Occipital lobe (tissue), 2 donors: ENCODE measurements around the gene FAM43A. TPM values are rescaled to one million over a fixed set of nuclear protein-coding genes. Genes with fewer than 3 reads are reported as not detected.

Experiments used
- DNase-seq: peaks from one replicate; lab custom pipeline; 2025; lab: John Stamatoyannopoulos, UW
- total RNA-seq: library from RNA; depleted of rRNA; stranded (reverse); fragments of >200 nt; gene quantifications from one replicate; pipeline ENCODE4 v1.2.3, GENCODE V29; 2014

The FAM43A gene
- total RNA-seq, 1 donor from 2014 or later, result 5.3 TPM

DNA sequence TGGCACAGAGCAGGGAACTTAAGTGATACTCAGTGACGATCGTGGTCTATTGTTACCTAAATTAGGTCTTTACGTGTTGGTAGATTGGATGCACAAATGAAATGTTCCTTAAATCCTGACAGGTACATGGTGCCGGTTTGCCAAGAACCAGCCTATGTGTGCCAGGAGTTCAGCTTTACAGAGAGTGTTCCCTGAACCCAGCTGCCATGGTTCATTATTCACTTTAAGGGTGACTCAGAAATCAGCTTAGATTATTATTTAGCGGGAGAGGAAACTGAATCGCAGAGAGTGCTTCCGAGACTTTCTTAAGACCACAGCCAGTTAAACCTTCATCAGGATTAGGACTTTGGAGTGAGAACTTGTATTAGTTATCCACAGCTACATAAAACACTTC is 21.5 kb downstream of the FAM43A start:
- DNase-seq, result no peak

DNA sequence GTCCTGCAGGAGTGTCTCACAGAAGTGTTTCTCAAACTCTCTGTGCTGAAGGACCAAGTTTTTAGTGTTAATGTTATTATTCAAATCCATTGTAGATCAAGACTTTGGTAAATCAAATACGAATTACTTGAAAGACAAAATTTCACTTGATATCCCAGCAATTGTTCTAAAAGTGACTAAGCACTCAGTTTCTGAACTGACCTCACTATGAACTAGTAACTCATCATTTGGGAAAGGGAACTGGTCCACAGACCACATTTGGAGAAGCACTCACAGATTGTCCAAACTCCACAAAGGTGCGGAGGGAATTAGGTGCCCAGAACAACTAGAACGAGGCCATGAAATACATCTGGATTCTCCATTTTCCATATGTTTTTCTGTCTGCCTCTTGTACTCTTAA is 25.6 kb downstream of the FAM43A start:
- no peak for DNase-seq

DNA sequence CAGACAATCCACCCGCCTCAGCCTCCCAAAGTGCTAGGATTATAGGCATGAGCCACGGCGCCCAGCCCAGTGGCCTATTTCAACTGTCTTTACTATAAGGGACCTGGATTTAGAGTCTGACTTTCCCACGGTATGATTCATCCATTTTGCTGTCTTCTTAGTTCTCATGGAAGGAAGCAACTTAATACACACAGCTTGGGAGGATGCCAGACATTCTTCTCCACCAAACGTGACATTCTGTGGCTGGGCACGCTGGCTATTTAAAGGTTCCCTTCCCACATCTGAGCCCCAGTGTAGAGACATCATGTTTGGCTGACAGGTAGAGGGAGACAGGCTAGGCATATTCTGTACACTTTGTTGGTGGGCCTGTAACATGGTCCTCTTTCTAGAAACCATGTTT is 26.2 kb downstream of the FAM43A start:
- DNase-seq, result no peak

DNA sequence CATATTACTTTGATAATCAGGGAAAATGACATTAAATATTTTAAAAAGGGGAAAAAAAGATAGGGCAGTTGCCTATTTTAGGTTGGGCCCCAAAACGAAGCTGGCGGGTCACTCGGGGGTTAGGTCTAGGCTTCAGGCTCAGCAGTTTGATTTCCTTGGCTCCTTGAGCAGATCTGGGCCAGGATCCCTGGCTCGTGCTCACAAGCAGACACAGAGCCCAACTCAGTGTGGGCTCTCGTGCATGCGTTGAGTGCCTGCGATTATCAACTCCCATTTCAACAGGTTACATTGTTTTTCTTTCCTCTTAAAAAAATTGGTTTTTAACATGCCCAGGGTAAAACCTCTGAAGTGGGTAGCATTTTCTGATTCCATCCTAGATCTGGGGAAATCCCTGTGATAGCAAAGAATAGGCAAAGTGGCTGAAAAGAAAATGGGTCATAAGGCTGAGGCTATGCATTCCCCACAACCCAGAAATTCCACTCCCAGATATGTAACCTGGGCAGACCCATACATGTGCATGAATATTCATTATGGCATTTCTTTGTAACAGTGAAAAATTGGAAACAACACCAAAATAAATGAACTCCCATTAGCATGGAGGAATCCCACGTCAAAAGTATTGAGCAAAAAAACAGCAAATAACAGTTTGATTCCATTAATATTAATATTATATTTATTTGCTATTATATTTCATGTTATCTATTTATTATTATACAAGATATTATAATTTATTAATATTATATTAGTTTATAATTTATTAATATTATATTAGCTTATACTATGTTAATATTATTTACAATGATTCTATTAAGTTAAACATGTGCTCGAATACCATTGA is 27.8 kb downstream of the FAM43A start:
- no peak for DNase-seq

DNA sequence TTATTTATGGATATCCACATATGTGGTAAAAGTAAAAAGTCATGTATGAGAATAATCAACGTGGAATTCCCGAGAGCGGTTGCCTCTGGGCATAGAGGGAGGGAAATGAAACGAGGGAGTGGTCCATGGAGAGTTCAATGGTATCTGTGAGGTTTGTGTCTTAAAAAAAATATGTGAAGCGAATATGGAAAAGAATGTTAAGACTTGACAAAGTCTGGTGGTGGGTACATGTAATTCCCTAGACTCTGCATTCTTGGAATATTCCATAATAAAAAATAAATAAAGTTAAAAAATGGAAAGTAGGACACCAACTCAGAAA is 28.4 kb downstream of the FAM43A start:
- no peak for DNase-seq

DNA sequence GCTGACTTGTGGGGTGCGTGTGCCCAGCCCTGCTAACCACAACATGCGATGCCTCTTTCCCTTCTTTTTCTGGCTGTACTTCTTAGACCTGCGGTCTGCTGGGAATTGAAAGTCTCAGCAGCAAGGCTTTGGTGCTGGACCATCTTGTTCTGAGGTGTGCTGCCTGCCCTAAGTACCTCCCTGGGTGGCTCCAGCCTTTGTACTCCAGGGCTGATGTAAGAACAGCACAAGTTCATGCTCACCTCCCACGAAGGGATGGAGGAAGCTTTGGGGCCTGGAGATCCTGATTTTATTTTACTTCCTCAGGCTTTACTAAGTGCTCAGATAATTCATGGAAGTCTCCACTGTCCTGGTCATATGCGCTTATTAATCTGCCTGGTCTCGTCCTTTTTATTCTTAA is 28.9 kb downstream of the FAM43A start:
- no peak for DNase-seq

DNA sequence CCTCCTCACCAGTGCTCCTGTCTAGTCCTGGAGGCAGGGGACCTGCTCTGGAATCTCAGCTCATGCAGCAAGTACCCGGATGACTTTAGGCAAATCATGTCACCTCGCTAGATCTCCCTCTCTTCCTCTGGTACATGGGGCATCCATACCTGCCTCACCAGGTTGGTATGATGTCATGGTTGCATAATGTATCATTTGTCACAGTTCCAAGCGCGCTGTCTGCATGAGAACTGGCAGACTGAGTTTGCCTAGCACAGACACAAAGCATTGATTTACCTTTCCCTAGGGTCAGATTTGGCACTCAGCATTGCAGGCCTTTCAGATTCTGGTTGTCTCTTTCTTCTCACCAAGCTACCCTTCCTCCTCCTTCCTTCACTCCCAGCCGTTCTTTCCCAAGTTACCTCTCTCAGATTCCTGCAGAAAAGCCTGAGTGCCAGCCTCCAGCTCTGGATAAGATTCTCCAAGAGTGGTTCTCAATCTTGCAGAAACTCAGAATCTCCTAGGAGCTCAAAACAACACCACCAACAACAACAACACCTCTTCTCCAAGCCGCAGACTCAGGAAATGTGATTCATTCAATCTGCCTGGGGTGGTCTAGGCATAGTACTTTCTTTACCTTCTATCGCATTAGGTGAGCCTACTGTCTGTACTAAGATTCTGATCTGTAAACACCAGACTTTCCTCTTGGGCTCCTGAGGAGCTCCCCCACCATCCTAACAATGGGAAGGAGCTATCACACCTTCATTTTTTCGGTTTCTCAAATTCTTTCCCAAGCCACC is 29.5 kb downstream of the FAM43A start:
- no peak for DNase-seq

DNA sequence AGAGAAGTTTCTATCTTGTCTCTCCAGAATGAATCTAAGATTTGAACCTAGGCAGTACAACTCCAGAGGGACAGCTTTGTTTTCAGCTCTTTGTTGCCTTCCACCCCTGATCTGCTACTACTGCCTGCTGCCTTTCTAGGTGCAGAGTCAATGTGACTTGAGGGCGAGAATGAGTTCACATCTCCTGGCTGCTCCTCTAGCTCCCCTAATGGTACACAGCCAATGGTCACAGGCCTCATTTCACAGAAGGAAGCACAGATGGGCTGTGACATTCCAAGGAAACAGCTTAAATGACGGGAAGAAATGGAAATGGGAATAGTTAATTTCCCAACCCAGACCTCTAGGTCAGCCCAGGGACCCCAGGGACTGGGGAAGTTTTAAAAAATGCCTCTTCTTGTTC is 32.4 kb downstream of the FAM43A start:
- DNase-seq, result no peak

DNA sequence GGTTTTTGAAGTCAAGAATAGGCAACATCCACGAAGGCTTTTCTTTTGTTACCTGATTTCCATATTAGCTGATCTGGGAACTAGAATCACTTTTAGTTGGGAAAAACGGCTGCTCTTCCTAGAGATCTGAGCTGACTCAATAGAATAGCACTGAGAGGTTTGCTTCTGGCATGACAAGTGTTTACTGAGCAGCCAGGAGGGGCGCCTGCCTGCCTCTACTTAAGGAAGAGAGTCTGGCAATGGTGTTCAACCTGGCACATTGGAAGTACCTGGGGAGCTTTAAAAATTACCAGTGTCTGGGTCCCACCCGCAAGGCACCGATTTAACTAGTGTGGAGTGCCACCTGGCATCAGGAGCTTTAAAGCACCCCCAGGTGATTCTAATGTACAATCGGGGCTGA is 34.4 kb downstream of the FAM43A start:
- DNase-seq, result no peak

DNA sequence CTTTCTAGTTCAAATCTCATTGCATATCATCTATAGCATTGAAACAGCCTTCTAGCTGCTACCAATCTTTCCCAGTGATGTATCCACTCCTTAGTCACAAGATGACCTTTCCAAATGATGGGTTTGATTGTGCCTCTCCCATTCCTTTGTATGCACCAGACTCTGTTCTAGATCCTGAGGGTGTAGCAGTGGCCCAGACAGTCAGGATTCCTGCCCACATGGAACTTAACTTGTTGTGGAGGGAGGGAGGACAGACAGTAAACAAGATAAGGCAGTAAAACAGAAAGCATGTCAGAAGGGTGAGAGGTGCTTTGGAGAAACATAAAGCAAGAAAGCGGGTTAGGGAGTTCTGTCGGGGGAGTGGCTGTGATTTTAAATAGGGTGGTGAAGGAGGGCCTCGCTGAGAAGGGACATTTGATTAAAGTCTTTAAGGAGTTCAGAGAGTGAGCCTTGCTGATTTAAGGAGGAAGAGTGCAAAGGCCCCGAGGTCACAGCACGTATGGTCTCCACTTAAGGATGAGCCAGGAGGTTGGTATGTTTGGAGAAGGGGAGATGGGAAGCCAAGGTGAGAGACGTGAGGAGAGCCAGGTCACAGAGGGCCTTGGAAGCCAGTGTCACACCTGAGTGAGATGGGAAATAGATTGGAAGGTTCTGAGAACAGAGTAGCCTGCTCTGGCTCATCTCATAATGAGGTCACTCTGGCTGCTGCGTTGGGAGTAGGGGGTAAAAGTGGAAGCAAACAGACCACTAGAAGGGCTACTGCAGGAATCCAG is 38.3 kb downstream of the FAM43A start:
- no peak for DNase-seq

DNA sequence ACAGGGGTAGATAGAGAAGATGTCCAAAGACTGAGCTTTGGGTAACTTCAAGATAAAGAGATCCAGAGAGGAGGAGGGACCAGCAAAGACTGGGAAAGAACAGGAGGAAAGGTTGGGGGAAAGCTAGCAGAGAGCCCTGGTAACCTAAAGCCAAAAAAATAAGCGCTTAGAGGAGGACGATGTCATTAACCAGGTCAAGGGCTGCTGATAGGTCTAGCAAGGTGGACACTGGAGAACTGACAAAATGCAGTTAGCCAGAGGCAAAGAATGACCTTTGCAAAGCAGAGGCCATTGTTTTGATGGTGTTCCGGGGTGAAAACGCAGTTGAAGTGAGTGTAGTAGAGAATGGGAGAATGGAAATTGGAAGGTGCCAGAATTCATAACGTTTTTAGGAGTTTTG is 39.7 kb downstream of the FAM43A start:
- DNase-seq, result no peak

DNA sequence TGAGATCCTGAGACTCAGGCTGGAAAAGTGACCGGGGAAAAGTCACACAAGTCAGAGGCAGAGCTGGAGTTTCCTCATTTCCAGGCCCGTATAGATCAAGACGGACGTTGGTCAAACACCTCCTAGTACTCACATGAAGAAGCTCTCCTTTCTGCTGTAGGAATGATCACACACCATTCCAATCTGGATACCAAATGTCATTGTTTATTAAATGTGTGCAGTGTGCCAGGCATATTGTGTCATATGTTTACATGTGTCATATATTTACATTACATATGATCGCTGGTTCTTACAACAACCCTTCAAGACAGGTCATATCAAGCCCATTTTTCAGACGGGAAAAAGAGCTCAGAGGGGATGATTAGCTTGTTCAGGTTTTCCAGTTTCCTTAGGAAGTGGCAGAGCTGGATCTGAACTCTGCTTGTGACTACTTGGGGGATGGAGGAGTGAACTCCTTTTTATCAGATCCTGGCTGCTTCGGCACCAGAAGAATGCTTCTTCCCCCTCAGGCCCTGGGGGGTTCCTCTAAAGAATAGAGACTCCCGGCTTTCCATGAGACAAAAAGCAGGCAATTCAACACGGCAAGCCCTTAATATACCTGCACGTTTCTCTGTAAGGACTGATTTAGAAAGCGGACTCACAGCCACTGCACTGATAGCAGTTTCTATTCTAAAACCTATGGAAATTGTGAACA is 41.9 kb downstream of the FAM43A start:
- no peak for DNase-seq

DNA sequence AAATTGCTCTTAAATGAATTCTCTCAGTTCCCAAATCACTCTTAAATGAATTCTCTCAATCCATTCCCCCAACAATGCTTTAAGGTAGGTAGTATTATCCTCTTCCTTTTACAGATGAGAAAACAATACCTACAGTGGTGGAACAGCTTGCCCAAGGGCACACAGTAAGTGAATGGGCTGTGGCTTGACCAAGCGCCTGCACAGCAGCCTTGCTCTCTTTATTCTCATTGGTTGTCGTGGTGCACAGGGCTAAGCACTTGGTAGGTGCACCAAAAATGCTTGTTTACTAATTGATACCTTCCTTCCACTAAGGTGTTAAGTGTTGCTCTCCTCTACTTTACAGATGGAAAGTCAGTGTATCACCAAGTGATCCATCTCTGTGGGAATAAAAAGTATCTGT is 43.3 kb downstream of the FAM43A start:
- no peak for DNase-seq

DNA sequence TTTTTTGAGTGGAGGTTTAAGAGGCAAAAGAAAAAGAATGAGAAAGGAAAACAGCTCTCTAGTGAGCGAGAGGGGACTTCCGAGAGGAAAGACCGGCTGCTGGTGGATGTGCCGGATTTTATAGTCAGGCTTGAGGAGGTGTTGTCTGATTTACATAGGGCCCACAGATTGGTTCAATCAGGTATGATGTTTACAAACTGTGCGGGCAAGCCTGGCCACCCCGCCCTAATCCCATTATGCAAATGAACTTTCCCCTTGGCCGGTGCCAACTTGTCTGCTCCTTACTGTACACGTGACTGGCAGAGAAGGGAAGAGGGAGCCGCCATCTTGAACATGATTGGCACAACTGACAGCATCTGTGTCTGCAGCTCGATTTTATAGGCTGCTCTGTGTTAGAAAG is 44.7 kb downstream of the FAM43A start:
- no peak for DNase-seq

DNA sequence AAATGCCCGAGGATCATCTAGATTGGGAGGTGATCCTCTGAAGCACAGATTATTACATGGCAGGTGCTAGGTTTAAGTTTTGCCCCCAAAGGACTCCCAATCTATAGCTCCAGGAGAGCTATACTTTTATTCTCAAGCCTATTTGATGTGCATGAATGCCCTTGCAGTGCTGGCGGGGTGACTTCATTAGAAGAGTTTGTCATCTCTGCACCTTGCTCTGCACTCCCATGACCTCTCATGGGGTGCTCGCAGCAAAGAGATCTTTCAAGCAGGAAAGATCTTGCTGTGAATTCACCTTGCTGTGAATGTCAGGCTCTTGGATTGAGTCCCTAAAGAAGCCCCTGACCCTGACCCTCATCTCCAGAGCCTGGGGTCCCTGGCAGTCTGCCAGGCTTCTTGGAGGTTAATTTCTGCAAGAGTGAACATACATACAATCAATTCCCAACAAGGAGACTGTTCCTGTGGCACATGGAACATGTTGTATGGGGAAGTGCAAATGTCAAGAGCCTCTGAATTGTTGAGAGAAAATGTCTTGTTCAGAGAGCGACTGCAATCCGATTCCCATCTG is 45.9 kb downstream of the FAM43A start:
- DNase-seq, result no peak

DNA sequence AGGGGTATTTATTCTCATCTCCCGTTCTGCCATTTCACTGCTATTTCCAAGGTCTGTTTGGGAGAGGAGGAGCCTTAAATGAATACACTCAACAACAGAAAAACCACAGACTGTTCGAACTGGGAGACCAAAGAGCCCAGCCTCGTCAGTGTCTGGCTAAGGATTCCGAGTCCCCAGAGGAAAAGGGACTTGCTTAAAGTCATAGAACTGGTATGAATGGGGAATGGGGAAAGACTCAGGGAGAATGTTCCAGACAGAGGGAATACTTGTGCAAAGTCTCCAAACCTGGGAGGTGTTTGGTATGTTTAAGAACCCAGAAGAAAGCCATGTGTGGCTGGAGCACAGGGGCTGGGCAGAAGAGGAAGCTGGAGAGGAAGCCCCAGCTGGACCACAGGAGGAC is 46.9 kb downstream of the FAM43A start:
- DNase-seq, result no peak

DNA sequence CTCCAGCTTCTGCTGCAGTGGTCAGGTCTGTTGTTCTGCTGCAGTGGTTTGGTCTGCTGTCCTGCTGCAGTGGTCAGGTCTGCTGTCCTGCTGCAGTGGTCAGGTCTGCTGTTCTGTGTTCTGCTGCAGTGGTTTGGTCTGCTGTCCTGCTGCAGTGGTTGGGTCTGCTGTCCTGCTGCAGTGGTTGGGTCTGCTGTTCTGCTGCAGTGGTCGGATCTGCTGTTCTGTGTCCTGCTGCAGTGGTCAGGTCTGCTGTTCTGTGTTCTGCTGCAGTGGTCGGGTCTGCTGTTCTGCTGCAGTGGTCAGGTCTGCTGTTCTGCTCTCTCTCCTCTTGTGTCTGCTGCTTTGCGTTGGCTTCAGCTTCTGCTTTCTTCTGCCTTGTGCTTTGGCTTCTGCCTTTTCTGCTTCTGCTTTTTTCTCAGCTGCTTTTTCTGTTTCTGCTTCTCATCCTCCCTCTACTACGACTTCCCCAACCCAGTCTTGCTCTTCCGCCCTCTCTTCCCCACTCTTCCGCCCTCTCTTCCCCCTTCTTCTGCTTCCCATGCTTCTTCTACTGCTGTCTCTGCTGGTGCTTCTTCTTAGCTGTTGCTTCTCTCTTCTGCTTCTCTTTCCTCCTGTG is 50.7 kb downstream of the FAM43A start:
- no peak for DNase-seq

DNA sequence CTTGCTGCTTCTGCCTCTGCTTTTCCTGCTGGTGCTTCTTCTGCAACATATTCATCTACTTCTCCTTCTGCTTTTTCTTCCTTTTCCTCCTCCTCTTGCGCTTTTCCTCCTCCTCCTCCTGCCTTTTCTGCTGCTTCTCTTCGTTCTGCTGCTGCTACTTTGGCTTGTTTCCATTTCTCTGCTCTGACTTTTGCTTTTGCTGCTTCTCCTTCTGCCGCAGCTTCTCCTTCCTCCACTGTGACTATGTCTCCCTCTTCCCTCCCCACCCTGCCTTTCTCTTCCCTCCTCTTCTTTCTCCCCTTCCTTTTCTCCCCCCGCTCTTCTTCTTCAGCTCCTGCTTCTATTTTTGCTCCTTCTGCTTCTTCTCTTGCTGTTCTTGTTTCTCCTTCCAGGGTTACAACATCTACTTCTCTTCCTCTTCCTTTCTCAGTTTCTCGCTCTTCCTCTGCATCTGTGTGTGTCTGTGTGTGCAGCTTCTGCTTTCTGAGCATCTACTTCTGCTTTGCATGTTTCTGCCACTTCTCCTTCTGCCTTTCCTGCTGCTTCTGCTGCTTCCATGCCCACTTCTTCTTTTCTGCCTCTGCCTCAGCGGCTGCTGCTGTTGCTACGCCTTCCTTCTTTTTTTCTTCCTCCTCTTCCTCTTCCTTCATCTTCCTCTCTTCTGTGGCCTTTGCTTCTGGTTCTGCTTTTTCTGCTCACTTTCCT is 51.4 kb downstream of the FAM43A start:
- DNase-seq, result no peak
